ENCODE measurements around the gene SLC11A2. TPM values are rescaled to one million over a fixed set of nuclear protein-coding genes. Genes with fewer than 3 reads are reported as not detected.

SLC11A2 gene
- total and polyA plus RNA-seq, 2 of the 13 experiments (the other 11 are each of a cell fraction or from before 2014, with no cell fraction given): 71.7 to 77.0 TPM

DNA sequence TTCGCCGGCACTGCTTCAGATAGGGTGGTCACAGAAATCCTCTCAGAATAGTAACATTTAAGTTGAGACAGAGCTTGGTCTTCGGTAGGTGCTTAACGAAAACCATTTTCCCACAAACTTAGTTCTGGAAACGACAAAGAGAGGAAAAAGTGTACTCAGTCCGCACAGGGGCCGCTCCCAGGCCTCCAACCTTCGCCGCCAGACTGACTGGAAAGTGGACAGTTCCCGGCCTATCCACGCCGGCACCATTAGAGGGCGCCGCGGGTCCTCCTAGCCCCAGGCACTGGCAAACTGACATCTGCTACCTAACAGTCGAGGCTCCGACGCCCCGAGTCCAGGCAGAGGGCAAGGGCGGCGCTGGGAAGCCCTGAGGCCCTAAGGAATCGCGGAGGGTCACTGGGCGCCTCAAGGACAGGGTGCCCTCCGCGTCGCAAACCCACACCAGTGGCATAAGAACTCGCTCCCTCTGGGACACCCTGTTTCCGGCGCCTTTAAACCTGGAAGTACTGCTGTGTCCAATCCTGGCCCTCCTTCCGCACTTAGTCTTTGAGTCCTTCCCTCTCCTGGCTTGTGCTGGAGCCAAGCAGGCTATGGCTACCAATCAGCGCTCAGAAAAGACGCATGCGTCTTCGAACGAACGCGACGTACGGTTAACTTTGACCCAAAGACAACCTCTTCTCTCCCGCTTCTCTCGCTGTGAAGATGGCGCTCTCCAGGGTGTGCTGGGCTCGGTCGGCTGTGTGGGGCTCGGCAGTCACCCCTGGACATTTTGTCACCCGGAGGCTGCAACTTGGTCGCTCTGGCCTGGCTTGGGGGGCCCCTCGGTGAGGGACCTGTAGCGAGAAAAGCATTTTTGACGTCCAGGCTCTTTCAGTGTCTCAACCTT is 21.7 kb upstream of the SLC11A2 start, which contains the start of gene LETMD1 (continued):
- TF ChIP-seq NR2F2 (IDR thresholded peaks at IDR 0.05; ENCODE audit: borderline replicate concordance, low read depth): no peak
- TF ChIP-seq ETS1 (CRISPR knock-in tag; IDR thresholded peaks at IDR 0.05): peak; percentile 66; the same call in 1 of the 2 replicates
- no peak for TF ChIP-seq SMAD9 (CRISPR knock-in tag; IDR thresholded peaks at IDR 0.05)
- TF ChIP-seq FOSL2 (CRISPR knock-in tag; IDR thresholded peaks at IDR 0.05): no peak; the same call in 1 of the 2 replicates
- 0 out of 2 replicates have a peak, but pooled peaks have one; percentile 4 for TF ChIP-seq BHLHE40 (IDR thresholded peaks at IDR 0.05; ENCODE audit: low read length)
- 0 out of 2 replicates have a peak, but pooled peaks have one; percentile 24 for TF ChIP-seq HMG20B (CRISPR knock-in tag; conservative IDR thresholded peaks at IDR 0.05)
- TF ChIP-seq CC2D1A (CRISPR knock-in tag; IDR thresholded peaks at IDR 0.05): no peak
- no peak for TF ChIP-seq CREB3 (CRISPR knock-in tag; IDR thresholded peaks at IDR 0.05)
- TF ChIP-seq MEIS2 (CRISPR knock-in tag; IDR thresholded peaks at IDR 0.05): peak; percentile 43
- no peak for TF ChIP-seq HNRNPUL1 (IDR thresholded peaks at IDR 0.05; ENCODE audit: low read depth, low read length)
- TF ChIP-seq THRA (CRISPR knock-in tag; IDR thresholded peaks at IDR 0.05; ENCODE audit: borderline replicate concordance): no peak; the same call in 1 of the 2 replicates
- 0 out of 2 replicates have a peak, but pooled peaks have one; percentile 44 for TF ChIP-seq HINFP (CRISPR knock-in tag; IDR thresholded peaks at IDR 0.05; ENCODE audit: low read depth)
- no peak for TF ChIP-seq SYNCRIP (IDR thresholded peaks at IDR 0.05; ENCODE audit: insufficient read depth, low read depth, low read length)
- 0 out of 2 replicates have a peak, but pooled peaks have one; percentile 52 for TF ChIP-seq GFI1 (CRISPR knock-in tag; IDR thresholded peaks at IDR 0.05; ENCODE audit: borderline replicate concordance)

All from HepG2 (cell line).